NB4 (cell line): ENCODE results near the gene CMKLR1.
A peak's percentile ranks its signal among the peaks of the same experiment; 100 is the strongest.

Experiments used
- DNase-seq: peaks from one replicate; pipeline ENCODE4 v3.0.0; 2010; ENCODE audit warnings: low read depth
- H3K4me3 ChIP-seq: one replicate; pipeline ENCODE4 v1.5.1; 2011; ENCODE audit warnings: mild to moderate bottlenecking, low read depth, low read length, moderate library complexity
- CTCF ChIP-seq: IDR thresholded peaks from one replicate; pipeline ENCODE4 v1.5.1; 2012; ENCODE audit warnings: low read depth, low read length
- MAX ChIP-seq: IDR thresholded peaks from 2 replicates; pipeline ENCODE4 v1.6.1; 2011; ENCODE audit warnings: low read depth, low read length
- MYC ChIP-seq: IDR thresholded peaks from 2 replicates; pipeline ENCODE4 v1.6.1; 2011; ENCODE audit warnings: low read depth, low read length
- POLR2A ChIP-seq: IDR thresholded peaks from 2 replicates; pipeline ENCODE4 v1.6.1; 2011; ENCODE audit warnings: mild to moderate bottlenecking; ENCODE audit not compliant: insufficient read length; ENCODE audit errors: extremely low read depth

CMKLR1 gene

GRCh38 chr12:108380382-108380781 is 41.3 kb upstream of the CMKLR1 start:
- TF ChIP-seq MAX (no peak), POLR2A (no peak), CTCF (no peak), MYC (no peak)
- no peak for DNase-seq
- H3K4me3 ChIP-seq = no peak overlapping the region

- no peak overlapping the region for H3K4me3 ChIP-seq
- TF ChIP-seq MAX = no peak
- no peak for TF ChIP-seq MYC
- TF ChIP-seq POLR2A = no peak
- no peak for TF ChIP-seq CTCF
- no peak for DNase-seq
These were observed 40.7 kb upstream of the CMKLR1 start for GRCh38 chr12:108379823-108380222.

- no peak overlapping the region for H3K4me3 ChIP-seq
- DNase-seq = no peak
- TF ChIP-seq POLR2A (no peak), MYC (no peak), CTCF (no peak), MAX (no peak)
These were observed 39.8 kb upstream of the CMKLR1 start for GRCh38 chr12:108378926-108379325.

- TF ChIP-seq MYC (no peak), MAX (no peak), CTCF (no peak), POLR2A (no peak)
- H3K4me3 ChIP-seq = no peak overlapping the region
- DNase-seq = no peak
These were observed 38.1 kb upstream of the CMKLR1 start for GRCh38 chr12:108377260-108377659.

GRCh38 chr12:108375986-108376663 is 37.0 kb upstream of the CMKLR1 start:
- no peak overlapping the region for H3K4me3 ChIP-seq
- peak; percentile 62 for DNase-seq
- TF ChIP-seq POLR2A (no peak), CTCF (no peak), MYC (no peak), MAX (no peak)
